ENCODE data around the gene LPP.
"Not testable (repeated sequence)": the region's sequence is repeated elsewhere in the genome, so short reads cannot be mapped to it uniquely, and the experiment has no call there.

The LPP gene

GRCh38 chr3:188437926-188438325 is 284.0 kb downstream of the LPP start:
- DNase-seq (ENCODE audit: low spot score) = no peak

- DNase-seq (ENCODE audit: low spot score) = no peak
Measured at GRCh38 chr3:188439080-188439479, 285.1 kb downstream of the LPP start.

- DNase-seq (ENCODE audit: low spot score) = no peak
Measured at GRCh38 chr3:188440340-188440972, 286.5 kb downstream of the LPP start.

GRCh38 chr3:188442430-188442829 is 288.5 kb downstream of the LPP start:
- DNase-seq (ENCODE audit: low spot score) = no peak

- not testable (repeated sequence) for DNase-seq (ENCODE audit: low spot score)
Measured at GRCh38 chr3:188445175-188445574, 291.2 kb downstream of the LPP start.

GRCh38 chr3:188446014-188446413 is 292.1 kb downstream of the LPP start:
- no peak for DNase-seq (ENCODE audit: low spot score)

- DNase-seq (ENCODE audit: low spot score) = no peak
Measured at GRCh38 chr3:188446766-188447165, 292.8 kb downstream of the LPP start.

- no peak for DNase-seq (ENCODE audit: low spot score)
Measured at GRCh38 chr3:188448813-188449212, 294.9 kb downstream of the LPP start.

GRCh38 chr3:188449421-188449820 is 295.5 kb downstream of the LPP start:
- DNase-seq (ENCODE audit: low spot score) = no peak

GRCh38 chr3:188452158-188452772 is 298.3 kb downstream of the LPP start:
- no peak for DNase-seq (ENCODE audit: low spot score)

GRCh38 chr3:188453431-188454384 is 299.8 kb downstream of the LPP start:
- no peak for DNase-seq (ENCODE audit: low spot score)

- DNase-seq (ENCODE audit: low spot score) = no peak
Measured at GRCh38 chr3:188455748-188456147, 301.8 kb downstream of the LPP start.

GRCh38 chr3:188458756-188459155 is 304.8 kb downstream of the LPP start:
- no peak for DNase-seq (ENCODE audit: low spot score)

GRCh38 chr3:188465311-188465710 is 311.4 kb downstream of the LPP start:
- DNase-seq (ENCODE audit: low spot score) = no peak

- no peak for DNase-seq (ENCODE audit: low spot score)
Measured at GRCh38 chr3:188468196-188468595, 314.2 kb downstream of the LPP start.

- no peak for DNase-seq (ENCODE audit: low spot score)
Measured at GRCh38 chr3:188468662-188469061, 314.7 kb downstream of the LPP start.

GRCh38 chr3:188469228-188469885 is 315.4 kb downstream of the LPP start:
- DNase-seq (ENCODE audit: low spot score) = peak; percentile 81

- DNase-seq (ENCODE audit: low spot score) = no peak
Measured at GRCh38 chr3:188470508-188471130, 316.7 kb downstream of the LPP start.

GRCh38 chr3:188471723-188472122 is 317.8 kb downstream of the LPP start:
- no peak for DNase-seq (ENCODE audit: low spot score)

GRCh38 chr3:188472336-188472735 is 318.4 kb downstream of the LPP start:
- no peak for DNase-seq (ENCODE audit: low spot score)

GRCh38 chr3:188473045-188473444 is 319.1 kb downstream of the LPP start:
- no peak for DNase-seq (ENCODE audit: low spot score)

All from COLO829 (cell line).